ENCODE measurements around the gene SPTBN4.

SPTBN4 gene

DNA sequence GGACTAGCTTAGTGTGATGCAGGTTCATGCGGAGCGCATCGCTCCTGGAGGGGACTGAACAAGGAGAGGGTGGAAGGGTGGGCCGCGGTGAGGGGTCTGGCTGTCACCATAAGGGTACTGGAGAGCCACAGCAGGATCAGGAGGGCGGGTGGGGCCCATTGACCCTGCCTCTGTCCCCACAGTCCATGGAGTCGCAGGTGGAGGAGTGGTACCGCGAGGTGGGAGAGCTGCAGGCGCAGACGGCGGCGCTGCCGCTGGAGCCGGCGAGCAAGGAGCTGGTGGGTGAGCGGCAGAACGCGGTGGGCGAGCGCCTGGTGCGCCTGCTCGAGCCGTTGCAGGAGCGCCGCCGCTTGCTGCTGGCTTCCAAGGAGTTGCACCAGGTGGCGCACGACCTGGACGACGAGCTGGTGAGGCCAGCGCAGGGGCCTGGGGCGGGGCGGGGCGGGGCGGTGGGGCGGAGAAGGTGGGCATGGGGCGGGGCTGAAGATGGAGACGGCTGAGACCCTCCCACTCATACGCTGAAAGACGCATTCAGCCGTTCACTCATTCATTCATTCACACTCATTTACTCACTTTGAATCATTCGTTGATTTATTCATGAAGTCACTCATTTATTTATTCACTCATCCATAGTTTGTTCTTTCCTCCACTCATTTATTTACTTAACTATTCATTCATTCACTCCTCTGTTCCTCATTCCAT is 82.4 kb downstream of the SPTBN4 start (continued):
- TF ChIP-seq, protein P1, sequence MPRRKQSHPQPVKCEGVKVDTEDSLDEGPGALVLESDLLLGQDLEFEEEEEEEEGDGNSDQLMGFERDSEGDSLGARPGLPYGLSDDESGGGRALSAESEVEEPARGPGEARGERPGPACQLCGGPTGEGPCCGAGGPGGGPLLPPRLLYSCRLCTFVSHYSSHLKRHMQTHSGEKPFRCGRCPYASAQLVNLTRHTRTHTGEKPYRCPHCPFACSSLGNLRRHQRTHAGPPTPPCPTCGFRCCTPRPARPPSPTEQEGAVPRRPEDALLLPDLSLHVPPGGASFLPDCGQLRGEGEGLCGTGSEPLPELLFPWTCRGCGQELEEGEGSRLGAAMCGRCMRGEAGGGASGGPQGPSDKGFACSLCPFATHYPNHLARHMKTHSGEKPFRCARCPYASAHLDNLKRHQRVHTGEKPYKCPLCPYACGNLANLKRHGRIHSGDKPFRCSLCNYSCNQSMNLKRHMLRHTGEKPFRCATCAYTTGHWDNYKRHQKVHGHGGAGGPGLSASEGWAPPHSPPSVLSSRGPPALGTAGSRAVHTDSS (tag by site-specific recombination; IDR thresholded peaks at IDR 0.05), result no peak
- TF ChIP-seq, protein P2, sequence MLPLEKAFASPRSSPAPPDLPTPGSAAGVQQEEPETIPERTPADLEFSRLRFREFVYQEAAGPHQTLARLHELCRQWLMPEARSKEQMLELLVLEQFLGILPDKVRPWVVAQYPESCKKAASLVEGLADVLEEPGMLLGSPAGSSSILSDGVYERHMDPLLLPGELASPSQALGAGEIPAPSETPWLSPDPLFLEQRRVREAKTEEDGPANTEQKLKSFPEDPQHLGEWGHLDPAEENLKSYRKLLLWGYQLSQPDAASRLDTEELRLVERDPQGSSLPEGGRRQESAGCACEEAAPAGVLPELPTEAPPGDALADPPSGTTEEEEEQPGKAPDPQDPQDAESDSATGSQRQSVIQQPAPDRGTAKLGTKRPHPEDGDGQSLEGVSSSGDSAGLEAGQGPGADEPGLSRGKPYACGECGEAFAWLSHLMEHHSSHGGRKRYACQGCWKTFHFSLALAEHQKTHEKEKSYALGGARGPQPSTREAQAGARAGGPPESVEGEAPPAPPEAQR (tag by site-specific recombination; IDR thresholded peaks at IDR 0.05), result no peak
- no peak for TF ChIP-seq GLI2 (tag by site-specific recombination; IDR thresholded peaks at IDR 0.05; ENCODE audit: borderline replicate concordance, low read depth)
- peak; percentile 62; the same call in 1 of the 2 replicates for TF ChIP-seq KLF16 (tag by site-specific recombination; IDR thresholded peaks at IDR 0.05)
- no peak for TF ChIP-seq ZNF266 (tag by site-specific recombination; IDR thresholded peaks at IDR 0.05; ENCODE audit: low read depth)
- TF ChIP-seq, protein P3, sequence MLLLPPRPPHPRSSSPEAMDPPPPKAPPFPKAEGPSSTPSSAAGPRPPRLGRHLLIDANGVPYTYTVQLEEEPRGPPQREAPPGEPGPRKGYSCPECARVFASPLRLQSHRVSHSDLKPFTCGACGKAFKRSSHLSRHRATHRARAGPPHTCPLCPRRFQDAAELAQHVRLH (tag by site-specific recombination; IDR thresholded peaks at IDR 0.05), result no peak
- TF ChIP-seq, protein P4, sequence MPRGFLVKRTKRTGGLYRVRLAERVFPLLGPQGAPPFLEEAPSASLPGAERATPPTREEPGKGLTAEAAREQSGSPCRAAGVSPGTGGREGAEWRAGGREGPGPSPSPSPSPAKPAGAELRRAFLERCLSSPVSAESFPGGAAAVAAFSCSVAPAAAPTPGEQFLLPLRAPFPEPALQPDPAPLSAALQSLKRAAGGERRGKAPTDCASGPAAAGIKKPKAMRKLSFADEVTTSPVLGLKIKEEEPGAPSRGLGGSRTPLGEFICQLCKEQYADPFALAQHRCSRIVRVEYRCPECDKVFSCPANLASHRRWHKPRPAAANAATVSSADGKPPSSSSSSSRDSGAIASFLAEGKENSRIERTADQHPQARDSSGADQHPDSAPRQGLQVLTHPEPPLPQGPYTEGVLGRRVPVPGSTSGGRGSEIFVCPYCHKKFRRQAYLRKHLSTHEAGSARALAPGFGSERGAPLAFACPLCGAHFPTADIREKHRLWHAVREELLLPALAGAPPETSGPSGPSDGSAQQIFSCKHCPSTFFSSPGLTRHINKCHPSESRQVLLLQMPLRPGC (tag by site-specific recombination; IDR thresholded peaks at IDR 0.05), result no peak
- TF ChIP-seq, protein P5, sequence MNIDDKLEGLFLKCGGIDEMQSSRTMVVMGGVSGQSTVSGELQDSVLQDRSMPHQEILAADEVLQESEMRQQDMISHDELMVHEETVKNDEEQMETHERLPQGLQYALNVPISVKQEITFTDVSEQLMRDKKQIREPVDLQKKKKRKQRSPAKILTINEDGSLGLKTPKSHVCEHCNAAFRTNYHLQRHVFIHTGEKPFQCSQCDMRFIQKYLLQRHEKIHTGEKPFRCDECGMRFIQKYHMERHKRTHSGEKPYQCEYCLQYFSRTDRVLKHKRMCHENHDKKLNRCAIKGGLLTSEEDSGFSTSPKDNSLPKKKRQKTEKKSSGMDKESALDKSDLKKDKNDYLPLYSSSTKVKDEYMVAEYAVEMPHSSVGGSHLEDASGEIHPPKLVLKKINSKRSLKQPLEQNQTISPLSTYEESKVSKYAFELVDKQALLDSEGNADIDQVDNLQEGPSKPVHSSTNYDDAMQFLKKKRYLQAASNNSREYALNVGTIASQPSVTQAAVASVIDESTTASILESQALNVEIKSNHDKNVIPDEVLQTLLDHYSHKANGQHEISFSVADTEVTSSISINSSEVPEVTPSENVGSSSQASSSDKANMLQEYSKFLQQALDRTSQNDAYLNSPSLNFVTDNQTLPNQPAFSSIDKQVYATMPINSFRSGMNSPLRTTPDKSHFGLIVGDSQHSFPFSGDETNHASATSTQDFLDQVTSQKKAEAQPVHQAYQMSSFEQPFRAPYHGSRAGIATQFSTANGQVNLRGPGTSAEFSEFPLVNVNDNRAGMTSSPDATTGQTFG (tag by site-specific recombination; IDR thresholded peaks at IDR 0.05; ENCODE audit: borderline replicate concordance), result no peak
- no peak for TF ChIP-seq ZNF221 (tag by site-specific recombination; IDR thresholded peaks at IDR 0.05; ENCODE audit: borderline replicate concordance)
- TF ChIP-seq, protein P6, sequence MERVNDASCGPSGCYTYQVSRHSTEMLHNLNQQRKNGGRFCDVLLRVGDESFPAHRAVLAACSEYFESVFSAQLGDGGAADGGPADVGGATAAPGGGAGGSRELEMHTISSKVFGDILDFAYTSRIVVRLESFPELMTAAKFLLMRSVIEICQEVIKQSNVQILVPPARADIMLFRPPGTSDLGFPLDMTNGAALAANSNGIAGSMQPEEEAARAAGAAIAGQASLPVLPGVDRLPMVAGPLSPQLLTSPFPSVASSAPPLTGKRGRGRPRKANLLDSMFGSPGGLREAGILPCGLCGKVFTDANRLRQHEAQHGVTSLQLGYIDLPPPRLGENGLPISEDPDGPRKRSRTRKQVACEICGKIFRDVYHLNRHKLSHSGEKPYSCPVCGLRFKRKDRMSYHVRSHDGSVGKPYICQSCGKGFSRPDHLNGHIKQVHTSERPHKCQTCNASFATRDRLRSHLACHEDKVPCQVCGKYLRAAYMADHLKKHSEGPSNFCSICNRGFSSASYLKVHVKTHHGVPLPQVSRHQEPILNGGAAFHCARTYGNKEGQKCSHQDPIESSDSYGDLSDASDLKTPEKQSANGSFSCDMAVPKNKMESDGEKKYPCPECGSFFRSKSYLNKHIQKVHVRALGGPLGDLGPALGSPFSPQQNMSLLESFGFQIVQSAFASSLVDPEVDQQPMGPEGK (tag by site-specific recombination; IDR thresholded peaks at IDR 0.05), result peak; percentile 64
- TF ChIP-seq ZNF394 (tag by site-specific recombination; IDR thresholded peaks at IDR 0.05; ENCODE audit: borderline replicate concordance), result no peak
- TF ChIP-seq ZNF654 (tag by site-specific recombination; IDR thresholded peaks at IDR 0.05; ENCODE audit: low read depth), result 0 out of 2 replicates have a peak, but pooled peaks have one; percentile 1
- TF ChIP-seq ZNF174 (tag by site-specific recombination; IDR thresholded peaks at IDR 0.05), result no peak
- no peak for TF ChIP-seq HOXA7 (CRISPR knock-in tag; IDR thresholded peaks at IDR 0.05; ENCODE audit: borderline replicate concordance)
- TF ChIP-seq FEZF1 (tag by site-specific recombination; IDR thresholded peaks at IDR 0.05), result no peak
- no peak for TF ChIP-seq ZNF341 (tag by site-specific recombination; IDR thresholded peaks at IDR 0.05; ENCODE audit: low read depth)
- no peak for TF ChIP-seq ZNF830 (tag by site-specific recombination; IDR thresholded peaks at IDR 0.05; ENCODE audit: low read depth)
- TF ChIP-seq ZNF19 (tag by site-specific recombination; IDR thresholded peaks at IDR 0.05; ENCODE audit: low read depth), result no peak
- TF ChIP-seq ZNF37A (tag by site-specific recombination; IDR thresholded peaks at IDR 0.05), result no peak
- TF ChIP-seq, protein P7, sequence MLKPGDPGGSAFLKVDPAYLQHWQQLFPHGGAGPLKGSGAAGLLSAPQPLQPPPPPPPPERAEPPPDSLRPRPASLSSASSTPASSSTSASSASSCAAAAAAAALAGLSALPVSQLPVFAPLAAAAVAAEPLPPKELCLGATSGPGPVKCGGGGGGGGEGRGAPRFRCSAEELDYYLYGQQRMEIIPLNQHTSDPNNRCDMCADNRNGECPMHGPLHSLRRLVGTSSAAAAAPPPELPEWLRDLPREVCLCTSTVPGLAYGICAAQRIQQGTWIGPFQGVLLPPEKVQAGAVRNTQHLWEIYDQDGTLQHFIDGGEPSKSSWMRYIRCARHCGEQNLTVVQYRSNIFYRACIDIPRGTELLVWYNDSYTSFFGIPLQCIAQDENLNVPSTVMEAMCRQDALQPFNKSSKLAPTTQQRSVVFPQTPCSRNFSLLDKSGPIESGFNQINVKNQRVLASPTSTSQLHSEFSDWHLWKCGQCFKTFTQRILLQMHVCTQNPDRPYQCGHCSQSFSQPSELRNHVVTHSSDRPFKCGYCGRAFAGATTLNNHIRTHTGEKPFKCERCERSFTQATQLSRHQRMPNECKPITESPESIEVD (tag by site-specific recombination; IDR thresholded peaks at IDR 0.05), result no peak
- TF ChIP-seq ZSCAN23 (tag by site-specific recombination; IDR thresholded peaks at IDR 0.05), result no peak
- TF ChIP-seq GLI4 (tag by site-specific recombination; IDR thresholded peaks at IDR 0.05), result no peak
- TF ChIP-seq ZBTB8A (tag by site-specific recombination; IDR thresholded peaks at IDR 0.05), result peak; percentile 65
- no peak for TF ChIP-seq ZNF514 (tag by site-specific recombination; IDR thresholded peaks at IDR 0.05)
- no peak for TF ChIP-seq ZNF175 (tag by site-specific recombination; IDR thresholded peaks at IDR 0.05)
- TF ChIP-seq, protein P8, sequence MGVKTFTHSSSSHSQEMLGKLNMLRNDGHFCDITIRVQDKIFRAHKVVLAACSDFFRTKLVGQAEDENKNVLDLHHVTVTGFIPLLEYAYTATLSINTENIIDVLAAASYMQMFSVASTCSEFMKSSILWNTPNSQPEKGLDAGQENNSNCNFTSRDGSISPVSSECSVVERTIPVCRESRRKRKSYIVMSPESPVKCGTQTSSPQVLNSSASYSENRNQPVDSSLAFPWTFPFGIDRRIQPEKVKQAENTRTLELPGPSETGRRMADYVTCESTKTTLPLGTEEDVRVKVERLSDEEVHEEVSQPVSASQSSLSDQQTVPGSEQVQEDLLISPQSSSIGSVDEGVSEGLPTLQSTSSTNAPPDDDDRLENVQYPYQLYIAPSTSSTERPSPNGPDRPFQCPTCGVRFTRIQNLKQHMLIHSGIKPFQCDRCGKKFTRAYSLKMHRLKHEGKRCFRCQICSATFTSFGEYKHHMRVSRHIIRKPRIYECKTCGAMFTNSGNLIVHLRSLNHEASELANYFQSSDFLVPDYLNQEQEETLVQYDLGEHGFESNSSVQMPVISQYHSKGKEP (tag by site-specific recombination; IDR thresholded peaks at IDR 0.05), result peak; percentile 58; the same call in 1 of the 2 replicates
- peak; percentile 89 for TF ChIP-seq KLF1 (tag by site-specific recombination; IDR thresholded peaks at IDR 0.05)

Measured in HEK293 (cell line).